GM12878 (cell line): ENCODE data around the gene TMEM181. TPM values are rescaled to one million over a fixed set of nuclear protein-coding genes. Genes with fewer than 3 reads are reported as not detected.

ENCODE experiments used
- ATAC-seq: fragments of 200-7000 bp; cut with Tn5 transposase; 3 replicates; pipeline ENCODE4 v1.9.1; 2020; ENCODE audit warnings: mild to moderate bottlenecking, moderate library complexity
- BruUV-seq: library from RNA; stranded (reverse); fragments of 400-500 nt; replicated peaks from 2 replicates; lab custom pipeline; 2021; lab: Mats Ljungman, UMichigan
- CTCF ChIA-PET: fragments of 300-600 bp; sonication (Branson Sonifier 250); formaldehyde crosslinking; extraction: SDS; loops from one replicate; lab custom pipeline; 2021; ENCODE audit warnings: inconsistent platforms; lab: Yijun Ruan, JAX
- POLR2A ChIA-PET: fragments of 350-600 bp; formaldehyde crosslinking; extraction: SDS; loops from one replicate; lab custom pipeline; 2021; ENCODE audit warnings: inconsistent platforms; lab: Charles Lee
- RAD21 ChIA-PET: fragments of 300-600 bp; sonication (Branson Sonifier 250); formaldehyde crosslinking; loops from one replicate; lab custom pipeline; 2023; ENCODE audit warnings: antibody characterized with exemption; ENCODE audit not compliant: unreplicated experiment; lab: Charles Lee
- SMC1A ChIA-PET: fragments of 300-600 bp; sonication (Branson Sonifier 250); formaldehyde crosslinking; loops from one replicate; lab custom pipeline; 2023; ENCODE audit not compliant: unreplicated experiment, uncharacterized antibody; lab: Charles Lee
- DNase-seq: peaks from one replicate; pipeline ENCODE4 v3.0.0-alpha.2; 2011; ENCODE audit warnings: low read depth, low spot score
- FAIRE-seq: peaks from 3 replicates; lab custom pipeline; 2011; peaks lifted over from hg19 to GRCh38; lab: Jason Lieb, UNC
- H2AFZ ChIP-seq: 2 replicates; pipeline ENCODE4 v1.6.0; 2011; ENCODE audit warnings: low read depth, low read length, control low read depth; ENCODE audit not compliant: control insufficient read depth
- H3K27ac ChIP-seq: 2 replicates; pipeline ENCODE4 v1.5.1; 2011; ENCODE audit warnings: control low read depth; ENCODE audit not compliant: control insufficient read depth, insufficient read depth
- H3K27me3 ChIP-seq, 2 experiments: replicated peaks in 1 of 2; 2 replicates each; pipeline versions ENCODE4 v1.6.0 to v1.6.1; 2011; ENCODE audit warnings: low read length in 1 of 2; ENCODE audit not compliant: control insufficient read depth in 2 of 2, insufficient read depth in 2 of 2
- H3K36me3 ChIP-seq, 2 experiments: 2 replicates each; pipeline ENCODE4 v1.5.1; 2011; ENCODE audit warnings: low read length in 1 of 2; ENCODE audit not compliant: control insufficient read depth in 2 of 2, insufficient read depth in 2 of 2
- H3K4me1 ChIP-seq: 2 replicates; pipeline ENCODE4 v1.6.1; 2011; ENCODE audit warnings: mild to moderate bottlenecking, low read length, moderate library complexity, mixed read lengths; ENCODE audit not compliant: control insufficient read depth, insufficient read depth
- H3K4me2 ChIP-seq: 2 replicates; pipeline ENCODE4 v1.6.0; 2011; ENCODE audit warnings: control low read depth; ENCODE audit not compliant: control insufficient read depth, insufficient read depth
- H3K4me3 ChIP-seq: fragments of 200-600 bp; sonication (generic); 2 replicates; pipeline ENCODE4 v1.5.1; 2016
- H3K79me2 ChIP-seq: 2 replicates; pipeline ENCODE4 v1.6.0; 2011; ENCODE audit warnings: low read length; ENCODE audit not compliant: control insufficient read depth, insufficient read depth
- H3K9ac ChIP-seq: 2 replicates; pipeline ENCODE4 v1.8.0; 2011; ENCODE audit warnings: low read length, control low read depth, mixed read lengths; ENCODE audit not compliant: control insufficient read depth, insufficient read depth
- H3K9me3 ChIP-seq: replicated peaks from 3 replicates; pipeline ENCODE4 v1.5.1; 2011; ENCODE audit warnings: mild to moderate bottlenecking, low read length; ENCODE audit not compliant: control insufficient read depth, insufficient read depth
- H4K20me1 ChIP-seq: 2 replicates; pipeline ENCODE4 v1.6.0; 2011; ENCODE audit not compliant: control insufficient read depth, insufficient read depth
- ASH2L ChIP-seq: fragments of 300-600, 200-600 bp; sonication (generic); IDR thresholded peaks from 2 replicates; pipeline ENCODE4 v1.6.1; 2017; ENCODE audit warnings: low read depth, mild to moderate bottlenecking, borderline replicate concordance
- ATF7 ChIP-seq: fragments of 450-650 bp; IDR thresholded peaks from 2 replicates; pipeline ENCODE4 v1.6.1; 2016; ENCODE audit warnings: low read depth, mild to moderate bottlenecking
- E2F4 ChIP-seq: IDR thresholded peaks from 2 replicates; pipeline ENCODE4 v1.6.1; 2012; ENCODE audit warnings: low read depth, low read length, improper control_type of control experiment
- HDAC2 ChIP-seq: fragments of 200-600 bp; sonication (generic); IDR thresholded peaks from 2 replicates; pipeline ENCODE4 v1.6.1; 2017
- NKRF ChIP-seq: fragments of 450-650 bp; conservative IDR thresholded peaks from 2 replicates; pipeline ENCODE4 v1.6.1; 2017; ENCODE audit warnings: mild to moderate bottlenecking, moderate library complexity
- POLR2AphosphoS2 ChIP-seq: IDR thresholded peaks from 2 replicates; pipeline ENCODE4 v1.6.1; 2011; ENCODE audit warnings: low read depth, mild to moderate bottlenecking, low read length, improper control_type of control experiment, moderate library complexity
- POLR2AphosphoS5 ChIP-seq: IDR thresholded peaks from 2 replicates; pipeline ENCODE4 v1.6.1; 2011; ENCODE audit warnings: mild to moderate bottlenecking, low read length, inconsistent platforms
- SIN3A ChIP-seq: IDR thresholded peaks from 2 replicates; pipeline ENCODE4 v1.6.1; 2012; ENCODE audit warnings: low read depth, low read length, improper control_type of control experiment
- SMAD5 ChIP-seq: IDR thresholded peaks from 2 replicates; pipeline ENCODE4 v1.6.1; 2016; ENCODE audit warnings: antibody characterized with exemption, low read depth
- STAT1 ChIP-seq: fragments of 450-650 bp; conservative IDR thresholded peaks from 2 replicates; pipeline ENCODE4 v1.6.1; 2014; ENCODE audit warnings: antibody characterized with exemption, mild to moderate bottlenecking
- USF2 ChIP-seq: IDR thresholded peaks from 2 replicates; pipeline ENCODE4 v1.6.1; 2011; ENCODE audit warnings: low read depth, low read length, improper control_type of control experiment, borderline replicate concordance
- ZBTB40 ChIP-seq: fragments of 450-650 bp; IDR thresholded peaks from 2 replicates; pipeline ENCODE4 v1.6.1; 2016; ENCODE audit warnings: mild to moderate bottlenecking, moderate library complexity, borderline replicate concordance
- ZNF217 ChIP-seq: fragments of 450-650 bp; IDR thresholded peaks from 2 replicates; pipeline ENCODE4 v1.6.1; 2017; ENCODE audit warnings: antibody characterized with exemption, mild to moderate bottlenecking
- WGBS: methylation state at CpG from one replicate; pipeline ENCODE4 v1.1.6; 2016; ENCODE audit warnings: low lambda C conversion rate; ENCODE audit not compliant: insufficient replicate concordance, insufficient coverage; ENCODE audit errors: missing lambda C conversion rate; 5-methylcytosine and 5-hydroxymethylcytosine counted together
- in situ Hi-C: fragments of 300-500 bp; cut with MboI; formaldehyde crosslinking; loops from 9 replicates; pipeline ENCODE4 v1.14.3; 2018; ENCODE audit warnings: mixed read lengths
- intact Hi-C: fragments of 100-400 bp; cut with micrococcal nuclease; formaldehyde crosslinking; loops from one replicate; pipeline ENCODE4 v1.14.2; 2022; ENCODE audit not compliant: unreplicated experiment
- polyA plus RNA-seq, 11 experiments: library from polyadenylated mRNA; depleted of rRNA in 4 of 11; unstranded in 6 of 11; stranded (reverse) in 5 of 11; fragments of >200 nt; fragmentation: Nextera tagmentation in 4 of 11; fragmentation: Illumina TruSeq in 1 of 11; extraction: Ambion mirVana in 4 of 11; extraction: Trizol in 1 of 11; gene quantifications; 1 replicate in 1 of 11; 2 replicates in 10 of 11; pipeline versions ENCODE4 v1.2.1 to v1.2.3, GENCODE V29; 2011 to 2016; ENCODE audit warnings: inconsistent platforms in 2 of 11, missing spikeins in 2 of 11, low read depth in 1 of 11
- total RNA-seq, 4 experiments: library from RNA; depleted of rRNA in 3 of 4; stranded (reverse); fragments of >200 nt in 3 of 4; fragmentation: Illumina TruSeq in 1 of 4; extraction: Trizol in 1 of 4; gene quantifications; 2 replicates each; pipeline versions ENCODE4 v1.2.1 to v1.2.3, GENCODE V29; 2013 to 2021

TMEM181 gene
- total and polyA plus RNA-seq, 10 of the 15 experiments (the other 5 are each of a cell fraction or from before 2014, with no cell fraction given) = 1.5 to 7.9 (median 5.2) TPM

- TF ChIP-seq E2F4 (no peak), ZNF217 (no peak), STAT1 (no peak), USF2 (no peak)
- TF ChIP-seq, all 136 proteins: peak for 0
Observed at GRCh38 chr6:158654498-158654897, 94.6 kb downstream of the TMEM181 start (continued).

GRCh38 chr6:158654960-158655489, 95.1 kb downstream of the TMEM181 start:
- Histone ChIP-seq H3K36me3 (no peaks in the 10 kb centered on the region), H3K9me3 (no peaks in the 10 kb centered on the region), H3K79me2 (no peaks in the 10 kb centered on the region), H3K27ac (no peak overlapping the region), H3K9ac (no peak overlapping the region), H3K4me2 (no peak overlapping the region), H2AFZ (no peak overlapping the region), H3K27me3 (no peaks in the 10 kb centered on the region), H3K4me3 (no peak overlapping the region), H4K20me1 (no peaks in the 10 kb centered on the region), H3K4me1 (peaks cover 23% of the 10 kb centered on the region)
- no TSS peak for BruUV-seq
- intact Hi-C loops = loop anchor here (5.0 kb wide), 2 partner anchors 462 to 893 kb away; no protein-coding TSS in a partner anchor
- WGBS = 98% methylated on average over 10 of the region's 10 CpGs
- ChIA-PET SMC1A (interaction anchor here (1.4 kb wide), 1 partner anchor 36 kb away, joined by 3 read pairs; no protein-coding TSS in a partner anchor), POLR2A (interaction anchor here (2.6 kb wide), 1 partner anchor 11 kb away, joined by 20 read pairs; the partner anchor contains the start of gene DYNLT1), RAD21 (interaction anchor here (1.0 to 3.3 kb wide), 2 partner anchors 11 to 36 kb away, joined by 4 to 9 read pairs; partner anchors contain the start of gene DYNLT1), CTCF (interaction anchor here (1.5 to 10.4 kb wide), 2 partner anchors 11 to 35 kb away, joined by 5 to 72 read pairs; partner anchors contain the start of gene DYNLT1)
- FAIRE-seq (no peak), ATAC-seq (no peak), DNase-seq (no peak)
- in situ Hi-C loops = no loop called here
- no peak for TF ChIP-seq ASH2L
- no peak for TF ChIP-seq SIN3A
- no peak for TF ChIP-seq POLR2AphosphoS5
- TF ChIP-seq POLR2AphosphoS2 = no peak
- no peak for TF ChIP-seq ZNF217
- TF ChIP-seq HDAC2 = no peak
- no peak for TF ChIP-seq ATF7
- TF ChIP-seq NKRF = no peak
- TF ChIP-seq SMAD5 = no peak
- no peak for TF ChIP-seq ZBTB40
